GM10847 (cell line): Measurements from ENCODE around the gene FAM114A1.
A peak's percentile ranks its signal among the peaks of the same experiment; 100 is the strongest.

ENCODE experiments used
- POLR2A ChIP-seq: IDR thresholded peaks from 2 replicates; pipeline ENCODE4 v1.6.1; 2011; ENCODE audit not compliant: insufficient read length; ENCODE audit errors: extremely low read depth

FAM114A1 gene

GRCh38 chr4:38867478-38868058 lies at the start of gene FAM114A1:
FAM114A1 (plus strand) TSS chr4:38867806; CDS start chr4:38878079, 10,273 bp downstream.
- TF ChIP-seq POLR2A, result peak; percentile 15

DNA sequence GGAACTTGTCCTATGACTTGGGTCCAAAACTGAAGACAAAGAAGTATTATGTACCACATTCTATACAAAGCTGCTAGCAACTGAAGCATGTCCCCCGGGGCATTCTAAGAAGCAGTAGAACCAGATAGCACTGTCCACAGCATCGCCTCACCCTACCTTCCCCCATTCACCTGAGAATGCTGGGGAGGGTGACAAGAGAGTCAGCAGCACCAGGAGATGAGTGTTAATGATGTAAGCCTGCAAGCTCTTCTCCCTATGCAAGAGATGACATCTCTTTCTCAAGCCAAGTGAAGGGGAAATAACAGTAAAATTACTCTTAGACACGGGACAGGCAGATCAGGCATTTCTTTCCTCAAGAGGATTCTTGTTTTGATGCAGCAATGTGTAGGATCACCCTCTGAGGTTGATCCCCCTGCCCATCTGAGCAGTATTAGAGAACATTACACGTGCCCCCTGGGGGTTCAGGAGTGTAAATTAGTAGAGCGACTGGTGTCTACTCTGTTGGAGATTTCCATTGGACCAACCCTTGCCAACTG lies 49.1 kb upstream of the FAM114A1 start:
- TF ChIP-seq POLR2A, result no peak

DNA sequence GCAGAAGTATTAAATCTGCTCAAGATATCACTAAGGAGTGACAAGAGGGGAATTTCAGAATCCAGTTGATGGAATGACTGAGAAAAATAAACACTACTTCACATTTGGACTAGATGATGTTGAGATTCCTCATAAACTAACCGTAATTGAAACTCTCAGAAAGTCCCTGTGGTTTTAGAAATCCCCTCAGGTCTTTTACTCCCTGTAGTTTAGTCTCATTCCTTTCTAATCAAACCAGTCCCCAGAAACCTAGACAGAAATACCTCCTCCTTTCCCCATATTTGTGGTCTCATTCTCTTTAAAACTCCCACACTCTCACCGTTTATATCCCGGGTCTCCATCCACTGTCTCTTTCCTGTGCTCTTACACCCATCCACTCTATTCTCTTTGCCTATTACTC lies 48.0 kb upstream of the FAM114A1 start:
- TF ChIP-seq POLR2A, result no peak

- TF ChIP-seq POLR2A, result no peak
Measured at GRCh38 chr4:38820329-38821061, 47.1 kb upstream of the FAM114A1 start.

DNA sequence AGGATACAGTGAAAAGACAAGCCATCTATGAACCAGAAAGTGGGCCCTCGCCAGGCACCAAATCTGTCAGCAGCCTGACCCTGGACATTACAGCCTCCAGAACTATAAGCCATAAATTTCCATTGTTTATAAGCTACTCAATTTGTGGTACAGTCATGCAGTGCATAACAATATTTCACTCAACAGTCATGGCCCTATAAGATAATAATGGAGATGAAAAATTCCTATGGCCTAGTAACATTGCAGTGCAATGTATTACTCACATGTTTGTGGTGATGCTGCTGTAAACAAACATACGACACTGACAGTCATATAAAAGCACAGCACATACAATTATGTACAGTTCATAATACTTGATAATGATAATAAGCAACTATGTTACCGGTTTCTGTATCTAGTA lies 45.9 kb upstream of the FAM114A1 start:
- no peak for TF ChIP-seq POLR2A

DNA sequence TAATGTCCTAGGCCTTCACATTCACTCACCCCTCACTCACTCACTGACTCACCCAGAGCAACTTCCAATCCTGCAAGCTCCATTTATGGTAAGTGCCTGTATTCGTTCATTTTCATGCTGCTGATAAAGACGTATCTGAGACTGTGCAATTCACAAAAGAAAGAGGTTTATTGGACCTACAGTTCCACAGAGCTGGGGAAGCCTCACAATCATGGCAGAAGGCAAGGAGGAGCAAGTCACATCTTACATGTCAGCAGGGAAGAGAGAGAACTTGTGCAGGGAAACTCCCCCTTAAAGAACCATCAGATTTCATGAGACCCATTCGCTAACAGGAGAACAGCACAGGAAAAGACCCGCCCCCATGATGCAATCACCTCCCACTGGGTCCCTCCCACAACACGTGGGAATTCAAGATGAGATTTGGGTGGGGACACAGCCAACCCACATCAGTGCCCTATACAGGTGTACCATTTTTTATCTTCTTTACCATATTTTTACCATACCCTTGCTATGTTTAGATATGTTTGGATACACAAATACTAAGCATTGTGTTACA lies 44.8 kb upstream of the FAM114A1 start:
- no peak for TF ChIP-seq POLR2A

DNA sequence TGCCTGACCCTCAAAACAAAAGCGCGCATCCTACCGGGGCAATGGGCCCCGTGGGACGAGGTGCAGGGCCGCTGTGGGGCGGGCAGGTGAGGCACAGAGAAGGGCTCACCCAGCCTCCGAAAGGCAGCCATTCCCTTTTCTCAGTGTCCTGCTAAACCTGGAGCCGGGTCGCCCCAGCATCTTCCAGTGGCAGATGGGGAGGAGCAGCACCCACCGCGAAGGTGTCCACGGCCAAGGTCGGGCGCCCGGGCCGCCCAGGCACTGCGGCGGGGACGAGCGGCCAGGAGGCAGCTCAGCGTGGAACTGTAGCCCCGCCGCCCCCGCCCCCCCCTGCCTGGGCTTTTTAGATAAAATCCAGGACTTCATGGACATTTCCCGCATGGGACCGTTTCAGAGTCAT lies 43.8 kb upstream of the FAM114A1 start:
- no peak for TF ChIP-seq POLR2A

GRCh38 chr4:38829237-38829636 lies 38.4 kb upstream of the FAM114A1 start:
- no peak for TF ChIP-seq POLR2A

DNA sequence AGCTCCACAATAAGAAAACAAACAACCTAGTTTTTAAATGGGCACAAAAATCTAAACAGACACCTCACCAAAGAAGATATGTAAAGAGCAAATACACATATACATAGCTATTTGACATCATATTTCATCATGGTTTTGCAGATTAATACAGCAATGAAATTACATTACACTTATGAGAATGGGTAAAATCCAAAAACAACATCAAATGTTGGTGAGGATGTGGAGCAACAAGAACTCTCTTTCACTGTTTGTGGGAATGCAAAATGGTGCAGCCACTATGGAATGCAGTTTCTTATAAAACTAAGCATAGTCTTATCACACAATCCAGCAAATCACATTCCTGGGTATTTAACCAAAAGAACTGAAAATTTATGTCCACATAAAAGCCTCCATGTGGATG lies 36.0 kb upstream of the FAM114A1 start:
- TF ChIP-seq POLR2A, result no peak

DNA sequence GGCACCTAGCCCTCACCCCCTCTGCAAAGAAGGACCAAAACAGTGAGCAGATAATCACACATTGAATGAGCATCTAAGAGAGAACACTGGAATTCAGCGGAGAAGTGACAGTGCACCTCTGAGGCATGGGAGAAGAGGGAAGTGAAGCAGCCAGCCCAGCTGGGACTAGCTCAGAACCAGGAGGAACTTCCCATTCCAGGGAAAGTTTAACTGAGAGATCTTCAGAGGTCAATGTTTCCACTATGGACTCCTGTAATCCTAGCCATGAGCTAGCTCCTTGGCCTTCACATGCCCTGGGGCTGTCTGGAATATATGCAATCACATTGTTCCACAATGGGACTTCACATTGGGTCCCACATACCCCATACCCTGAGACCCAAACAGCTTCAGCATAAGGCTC lies 35.4 kb upstream of the FAM114A1 start:
- TF ChIP-seq POLR2A, result no peak

- TF ChIP-seq POLR2A, result no peak
Measured at GRCh38 chr4:38832624-38833528, 34.7 kb upstream of the FAM114A1 start.

- no peak for TF ChIP-seq POLR2A
Measured at GRCh38 chr4:38834570-38834969, 33.0 kb upstream of the FAM114A1 start.

DNA sequence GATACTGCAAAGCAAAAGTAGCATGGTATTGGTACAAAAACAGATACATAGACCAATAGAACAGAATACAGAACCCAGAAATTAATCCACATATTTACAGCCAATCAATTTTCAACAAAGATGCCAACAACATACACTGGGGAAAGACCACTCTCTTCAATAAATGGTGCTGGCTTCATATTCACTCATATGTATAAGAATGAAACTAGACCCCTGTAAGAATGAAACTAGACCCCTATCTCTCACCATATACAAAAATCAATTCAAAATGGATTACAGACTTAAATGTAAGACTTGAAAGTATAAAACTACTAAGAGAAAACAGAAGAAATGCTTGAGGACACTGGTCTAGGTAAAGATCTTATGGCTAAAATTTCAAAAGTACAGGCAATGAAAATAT lies 30.3 kb upstream of the FAM114A1 start:
- TF ChIP-seq POLR2A, result no peak

- no peak for TF ChIP-seq POLR2A
Measured at GRCh38 chr4:38837849-38838248, 29.8 kb upstream of the FAM114A1 start.

- no peak for TF ChIP-seq POLR2A
Measured at GRCh38 chr4:38842994-38843393, 24.6 kb upstream of the FAM114A1 start.
